Middle frontal gyrus (tissue), 1 donor: ENCODE measurements around the gene CRCP.
"Not testable (repeated sequence)": the region's sequence is repeated elsewhere in the genome, so short reads cannot be mapped to it uniquely, and the experiment has no call there.

ENCODE experiments used
- DNase-seq: peaks from one replicate; pipeline ENCODE4 v3.0.0-alpha.2; 2015; ENCODE audit warnings: low spot score; ENCODE audit errors: extremely low spot score

Gene CRCP

DNA sequence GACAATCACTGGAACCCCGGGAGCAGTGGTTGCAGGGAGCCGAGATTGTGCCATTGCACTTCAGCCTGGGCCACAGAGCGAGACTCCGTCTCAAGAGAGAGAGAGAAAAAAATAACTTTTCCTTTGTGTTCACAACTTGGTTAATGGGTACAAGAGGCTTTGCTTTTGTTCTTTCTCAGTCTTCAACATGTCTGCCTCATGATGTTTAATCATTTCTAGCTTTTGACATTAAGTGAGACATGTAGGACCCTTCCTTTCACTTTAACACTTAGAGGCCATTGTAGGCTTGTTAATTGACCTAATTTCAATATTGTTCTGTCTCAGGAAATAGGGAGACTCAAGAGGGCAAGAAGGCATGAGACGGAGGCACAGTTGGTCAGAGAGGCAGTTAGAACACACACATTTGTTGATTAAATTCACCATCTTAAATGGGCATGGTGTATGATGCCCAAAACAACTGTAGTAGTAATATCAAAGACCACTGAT, 9.3 kb upstream of the CRCP start:
- no peak for DNase-seq

DNA sequence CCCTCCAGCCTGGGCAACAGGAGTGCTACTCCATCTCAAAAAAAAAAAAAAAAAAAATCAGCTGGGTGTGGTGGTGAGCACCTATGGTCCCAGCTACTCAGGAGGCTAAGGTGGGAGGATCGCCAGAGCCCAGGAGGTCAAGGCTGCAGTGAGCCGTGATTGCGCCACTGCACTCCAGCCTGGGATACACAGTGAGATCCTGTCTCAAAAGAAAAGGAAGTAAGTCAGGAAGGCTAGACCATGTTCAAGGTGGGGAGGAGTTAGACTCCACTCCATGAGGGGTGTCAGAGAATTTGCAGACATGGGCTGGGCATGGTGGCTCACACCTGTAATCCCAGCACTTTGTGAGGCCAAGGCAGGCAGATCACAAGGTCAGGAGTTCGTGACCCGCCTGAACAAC, 6.2 kb upstream of the CRCP start:
- DNase-seq: not testable (repeated sequence)

- no peak for DNase-seq
Measured at GRCh38 chr7:66110856-66111255, 3.8 kb upstream of the CRCP start.

GRCh38 chr7:66116680-66117420, 2.2 kb downstream of the CRCP start:
- not testable (repeated sequence) for DNase-seq

- no peak for DNase-seq
Measured at GRCh38 chr7:66118603-66119002, 4.0 kb downstream of the CRCP start.

DNA sequence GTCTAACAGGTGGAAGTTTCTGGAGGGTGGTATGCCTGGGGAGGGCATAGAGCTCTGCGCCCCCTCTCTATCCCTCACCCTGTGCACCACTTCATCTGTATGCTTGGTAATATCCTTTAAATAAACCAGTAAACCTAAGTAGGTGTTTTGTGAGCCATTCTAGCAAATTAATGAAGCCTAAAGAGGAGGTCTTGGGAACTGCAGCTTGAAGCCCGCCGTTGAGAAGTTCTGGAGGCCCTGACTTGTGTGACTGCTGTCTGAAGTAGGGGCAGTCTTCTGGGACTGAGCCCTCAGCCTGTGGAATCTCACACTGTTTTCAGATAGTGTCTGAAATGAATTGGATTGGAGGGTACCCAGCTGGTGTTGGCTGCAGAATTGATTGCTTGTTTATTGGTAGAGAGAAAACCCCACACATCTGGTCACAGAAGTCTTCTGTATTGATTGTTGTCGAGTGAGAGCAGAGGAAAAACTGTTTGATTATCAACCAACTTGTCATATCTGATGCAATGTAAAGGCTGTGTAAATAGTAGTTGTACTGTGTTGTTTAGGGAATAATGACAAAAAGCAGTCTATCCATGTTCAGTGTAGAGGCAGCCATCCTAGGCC, 4.7 kb downstream of the CRCP start:
- DNase-seq: no peak

DNA sequence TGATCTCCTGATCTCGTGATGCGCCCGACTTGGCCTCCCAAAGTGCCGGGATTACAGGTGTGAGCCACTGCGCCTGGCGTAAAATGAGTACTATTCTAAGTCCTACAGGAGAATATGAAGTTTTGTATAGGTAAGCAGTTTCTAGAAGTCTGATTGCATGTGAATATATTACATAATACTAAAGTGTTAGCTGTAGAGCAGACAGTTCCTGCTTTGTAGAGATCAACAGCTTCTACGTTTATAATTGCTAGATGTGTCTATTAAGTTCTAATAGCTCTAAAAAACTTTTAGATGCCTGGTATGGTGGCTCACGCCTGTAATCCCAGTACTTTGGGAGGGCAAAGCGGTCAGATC, 8.5 kb downstream of the CRCP start:
- DNase-seq: no peak

- not testable (repeated sequence) for DNase-seq
Measured at GRCh38 chr7:66124569-66124861, 9.9 kb downstream of the CRCP start.

DNA sequence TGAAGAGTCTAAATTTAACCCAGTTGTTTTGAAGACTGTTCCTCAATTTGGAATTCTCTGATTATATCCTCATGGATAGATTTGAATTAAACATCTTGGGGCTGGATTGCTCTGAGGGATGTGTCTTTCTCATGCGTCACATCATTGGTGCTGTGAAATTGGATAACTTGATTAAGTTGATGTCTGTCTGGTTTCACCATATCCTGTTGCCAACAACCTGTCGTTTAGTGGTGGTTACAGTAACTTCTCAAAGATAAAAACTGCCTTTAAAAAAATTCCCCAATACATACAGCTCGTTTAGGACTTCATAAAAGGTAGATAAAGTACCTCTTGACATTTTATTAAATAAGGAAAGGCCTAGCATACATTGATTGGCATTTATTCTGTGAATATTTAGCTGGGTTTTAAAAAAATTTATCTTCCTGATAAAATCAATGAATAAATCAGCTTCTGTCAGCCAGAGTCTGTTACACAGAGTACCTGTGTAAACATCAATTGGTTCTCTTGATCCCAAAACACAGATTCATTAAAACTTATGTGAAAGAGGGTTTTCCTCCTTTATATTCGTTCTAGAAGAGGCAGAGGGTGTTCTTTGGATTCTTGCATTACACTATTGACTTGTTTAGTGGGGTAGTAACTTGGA, 10.5 kb downstream of the CRCP start:
- no peak for DNase-seq

- not testable (repeated sequence) for DNase-seq
Measured at GRCh38 chr7:66125781-66126352, 11.2 kb downstream of the CRCP start.

DNA sequence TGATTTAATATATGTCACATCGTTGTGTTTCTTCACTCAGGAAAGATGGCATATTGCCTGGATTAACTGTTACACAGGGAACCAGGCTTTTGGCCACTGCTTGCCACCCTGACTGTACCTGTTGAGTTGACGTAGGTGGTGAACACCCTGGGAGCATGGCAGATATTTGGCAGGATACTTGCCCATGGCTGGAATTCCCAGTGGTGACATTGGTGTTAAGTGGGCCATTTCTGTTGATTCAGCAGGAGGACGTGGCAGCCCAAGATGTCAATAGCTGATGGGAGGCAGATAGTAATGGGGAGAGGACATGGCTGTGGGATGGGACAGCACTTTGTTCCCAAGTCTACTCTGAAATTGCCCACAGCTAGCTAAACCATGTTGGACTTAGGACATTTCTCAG, 12.5 kb downstream of the CRCP start:
- DNase-seq: not testable (repeated sequence)

GRCh38 chr7:66138994-66139752, 24.5 kb downstream of the CRCP start:
- DNase-seq: no peak

GRCh38 chr7:66140924-66141323, 26.3 kb downstream of the CRCP start:
- DNase-seq: peak; percentile 62

GRCh38 chr7:66142334-66142733, 27.7 kb downstream of the CRCP start:
- DNase-seq: no peak

- DNase-seq: no peak
Measured at GRCh38 chr7:66142996-66143395, 28.3 kb downstream of the CRCP start.

DNA sequence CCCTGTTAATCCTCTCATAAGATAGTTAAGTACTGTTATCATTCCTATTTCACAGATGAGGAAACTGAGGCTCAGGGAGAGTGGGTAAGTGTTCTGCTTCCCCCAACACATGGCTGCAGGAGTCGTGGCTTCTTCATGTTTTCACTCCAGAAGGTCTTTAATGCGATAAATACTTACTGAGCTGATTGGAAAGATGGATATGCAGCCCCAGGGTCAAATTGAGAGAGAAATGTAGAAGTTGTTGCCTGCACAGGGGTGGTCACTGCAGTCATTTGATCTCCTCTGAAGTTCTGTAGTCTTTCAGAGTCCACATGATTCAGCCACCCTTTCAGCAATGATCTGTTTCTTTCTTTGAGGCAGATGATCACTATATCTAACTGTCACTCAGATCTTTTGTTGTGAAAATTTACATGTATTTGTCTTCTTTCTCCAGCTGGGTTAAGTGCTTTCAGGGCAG, 29.3 kb downstream of the CRCP start:
- no peak for DNase-seq

- DNase-seq: no peak
Measured at GRCh38 chr7:66145400-66146104, 30.9 kb downstream of the CRCP start.

DNA sequence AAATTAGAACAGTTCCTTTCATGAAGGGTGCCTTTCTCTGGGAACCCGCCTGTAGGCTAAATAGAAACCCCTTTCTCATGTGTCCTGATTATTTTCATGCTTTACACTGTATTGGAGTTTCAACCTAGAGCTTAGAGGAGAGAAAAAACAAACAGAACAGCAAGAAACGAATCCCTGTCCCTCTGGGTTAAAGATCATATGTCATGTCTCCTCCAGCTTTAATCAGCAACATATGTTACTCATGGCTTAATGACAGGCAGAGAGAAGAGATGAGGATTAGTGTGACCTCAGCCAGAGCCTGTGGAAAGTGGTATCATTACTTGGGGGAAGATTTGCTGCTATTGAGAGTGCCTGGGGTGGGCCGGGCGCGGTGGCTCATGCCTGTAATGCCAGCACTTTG, 32.1 kb downstream of the CRCP start:
- DNase-seq: no peak

DNA sequence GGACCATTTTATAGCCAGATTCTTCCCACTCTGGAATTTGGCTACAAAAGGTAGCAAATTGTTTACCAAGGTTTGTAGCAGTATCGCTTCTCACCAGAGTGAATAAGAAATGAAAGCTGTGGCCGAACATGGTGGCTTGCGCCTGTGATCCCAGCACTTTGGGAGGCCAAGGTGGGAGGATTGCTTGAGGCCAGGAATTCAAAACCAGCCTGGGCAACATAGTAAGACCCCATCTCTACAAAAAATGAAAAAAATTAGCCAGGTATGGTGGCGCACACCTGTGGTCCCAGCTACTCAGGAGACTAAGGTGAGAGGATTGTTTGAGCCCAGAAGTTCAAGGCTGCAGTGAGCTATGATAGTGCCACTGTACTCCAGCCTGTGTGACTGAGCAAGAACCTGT, 33.0 kb downstream of the CRCP start:
- not testable (repeated sequence) for DNase-seq

DNA sequence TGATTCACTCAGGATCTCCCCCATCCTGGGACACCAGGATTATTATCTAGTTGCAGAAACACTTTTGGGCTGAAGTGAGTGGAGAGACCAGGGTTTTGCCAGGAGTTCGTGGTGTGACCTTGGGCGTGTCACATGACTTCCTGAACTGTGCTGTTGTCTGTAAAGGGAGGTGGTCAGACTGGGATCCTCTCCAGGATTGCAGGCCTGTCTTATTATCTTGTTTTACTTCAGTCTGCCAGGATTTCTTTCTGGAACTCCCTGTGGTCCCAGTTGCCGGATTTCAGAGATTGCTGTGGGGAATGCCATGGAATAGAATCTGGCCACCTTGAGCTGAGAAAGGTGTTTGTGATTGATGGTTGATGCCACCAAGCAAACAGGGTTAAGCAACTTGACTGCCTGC, 35.8 kb downstream of the CRCP start:
- DNase-seq: no peak
